ENCODE measurements around the gene UBE2C. TPM values are rescaled to one million over a fixed set of nuclear protein-coding genes. Genes with fewer than 3 reads are reported as not detected.
"Not testable (repeated sequence)": the region's sequence is repeated elsewhere in the genome, so short reads cannot be mapped to it uniquely, and the experiment has no call there.

Gene UBE2C
- total RNA-seq, 1 donor from 2014 or later, result 1.1 TPM

DNA sequence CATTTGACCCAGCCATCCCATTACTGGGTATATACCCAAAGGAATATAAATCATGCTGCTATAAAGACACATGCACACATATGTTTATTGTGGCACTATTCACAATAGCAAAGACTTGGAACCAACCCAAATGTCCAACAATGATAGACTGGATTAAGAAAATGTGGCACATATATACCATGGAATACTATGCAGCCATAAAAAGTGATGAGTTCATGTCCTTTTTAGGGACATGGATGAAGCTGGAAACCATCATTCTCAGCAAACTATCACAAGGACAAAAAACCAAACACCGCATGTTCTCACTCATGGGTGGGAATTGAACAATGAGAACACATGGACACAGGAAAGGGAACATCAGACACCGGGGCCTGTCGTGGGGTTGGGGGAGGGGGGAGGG, 14.5 kb upstream of the UBE2C start:
- not testable (repeated sequence) for DNase-seq (ENCODE audit: low spot score)

DNA sequence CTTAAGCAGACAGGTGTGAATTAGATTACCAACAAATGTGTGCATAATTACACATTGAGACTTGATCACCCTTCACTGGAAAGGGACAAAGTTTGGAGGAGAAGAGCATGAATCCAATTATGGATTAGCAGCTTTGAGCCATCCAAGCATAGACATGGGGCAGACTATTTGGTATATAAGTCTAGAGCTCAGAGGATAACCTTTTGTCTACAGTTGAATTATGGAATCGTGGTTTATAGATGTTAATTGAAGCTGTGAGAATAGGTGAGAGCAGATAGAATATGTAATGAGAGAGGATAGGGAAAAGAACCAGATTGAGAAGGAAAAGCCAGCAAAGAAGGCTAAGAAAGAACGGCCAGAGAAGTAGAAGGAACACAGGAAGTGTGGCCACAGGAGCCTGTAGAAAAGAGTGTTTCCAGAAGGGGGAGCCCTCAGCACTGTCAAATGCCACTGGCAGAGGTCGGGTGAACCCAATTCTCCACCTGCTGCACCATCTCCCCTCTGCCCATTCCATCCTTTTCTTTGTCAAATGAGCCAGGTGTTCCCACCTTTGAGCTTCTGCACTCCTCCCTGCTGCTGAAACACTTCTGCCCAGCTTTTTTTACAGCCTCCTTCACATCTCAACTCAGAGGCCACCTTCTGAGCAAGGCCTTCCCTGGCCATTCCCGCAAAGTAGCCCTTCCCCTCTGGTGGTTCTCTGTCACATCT, 13.4 kb upstream of the UBE2C start:
- no peak for DNase-seq (ENCODE audit: low spot score)

DNA sequence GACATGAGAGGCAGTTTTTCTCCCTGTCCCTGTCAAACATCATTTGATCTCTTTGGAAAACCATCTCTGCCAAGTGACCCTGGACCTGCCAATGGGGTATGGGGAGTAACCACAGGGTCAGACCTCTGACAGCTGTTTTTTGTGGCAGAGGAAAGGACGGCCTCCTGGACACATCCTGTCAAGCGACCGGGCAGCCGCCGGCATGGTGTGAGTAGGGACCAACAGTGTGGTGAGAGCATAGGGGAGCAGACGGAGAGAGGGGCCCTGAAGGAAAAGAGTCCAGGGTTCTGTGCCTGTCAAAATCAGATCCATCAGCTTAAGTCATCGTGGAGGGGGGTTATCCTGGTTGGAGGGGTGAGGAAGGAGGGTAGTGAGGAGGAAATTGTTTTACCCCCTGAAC, 10.6 kb upstream of the UBE2C start:
- no peak for DNase-seq (ENCODE audit: low spot score)

DNA sequence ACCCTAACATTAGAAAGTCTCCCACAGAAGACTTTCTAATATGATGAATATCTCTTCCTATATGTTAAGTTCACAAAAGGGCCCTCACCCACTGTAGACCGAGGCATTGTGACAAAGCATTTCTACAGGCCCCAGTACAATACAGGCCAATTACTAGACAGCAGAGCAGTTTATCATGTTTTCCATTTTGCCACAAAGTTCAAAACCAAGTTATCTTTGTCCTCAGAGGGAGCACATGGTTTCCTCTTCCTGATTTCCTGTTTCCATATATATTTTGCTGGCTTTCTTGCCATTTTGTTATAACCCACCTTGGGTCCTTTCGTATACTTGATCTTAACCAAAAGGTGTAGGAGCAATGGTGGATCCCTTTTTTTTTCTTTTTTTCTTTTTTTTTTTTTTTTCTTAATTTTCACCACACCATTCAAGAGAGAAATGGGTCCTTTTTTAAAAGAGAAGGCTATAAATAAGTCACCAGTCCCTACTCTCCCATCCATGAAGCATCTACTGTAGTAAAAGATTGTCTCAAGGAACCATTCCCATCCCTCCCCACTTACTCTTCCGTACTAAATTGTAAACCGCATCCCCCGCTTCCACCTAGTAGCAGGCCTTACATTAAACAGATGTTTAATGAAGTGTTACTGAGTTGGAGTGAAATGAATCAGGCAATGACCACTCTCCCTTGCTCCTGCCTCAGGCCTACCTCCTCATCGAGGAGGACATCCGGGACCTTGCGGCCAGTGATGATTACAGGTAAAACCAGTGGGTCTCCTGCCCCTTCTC, 2.1 kb upstream of the UBE2C start:
- DNase-seq (ENCODE audit: low spot score), result no peak

DNA sequence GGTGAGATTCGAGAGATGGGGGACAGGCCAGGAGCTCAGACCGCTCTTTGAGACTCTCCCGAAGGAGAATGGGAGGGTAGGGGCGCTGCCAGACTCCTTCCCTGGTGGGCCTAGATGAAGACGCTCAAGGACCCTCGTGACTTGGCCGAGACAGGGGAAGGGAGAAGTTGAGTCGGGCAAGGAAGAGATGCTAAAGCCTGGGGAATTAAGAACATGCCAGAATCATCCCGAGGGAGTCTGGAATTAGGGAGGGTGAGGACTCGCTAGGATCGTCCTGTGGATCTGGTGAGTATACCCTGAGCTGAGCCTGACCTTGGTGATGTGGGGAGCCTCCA, 529 bp downstream of the UBE2C start:
- no peak for DNase-seq (ENCODE audit: low spot score)

DNA sequence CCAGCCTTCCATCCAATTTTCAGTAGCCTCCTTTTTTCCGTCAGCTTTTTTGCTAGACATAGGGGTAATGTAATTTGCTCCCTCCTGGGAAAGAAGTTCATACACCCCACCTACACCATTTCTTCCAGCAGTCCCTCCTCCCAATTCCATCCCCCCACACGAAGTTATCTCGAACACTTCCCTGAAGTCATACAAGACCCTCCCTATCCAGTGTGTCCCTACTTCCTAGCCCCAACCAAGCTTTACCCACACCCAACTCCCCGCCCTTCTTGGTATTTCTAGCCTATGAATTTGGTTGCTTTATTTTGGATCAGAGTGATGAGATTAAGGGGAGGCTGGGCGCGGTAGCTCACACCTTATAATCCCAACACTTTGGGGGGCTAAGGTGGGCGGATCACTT, 1.0 kb downstream of the UBE2C start:
- no peak for DNase-seq (ENCODE audit: low spot score)

DNA sequence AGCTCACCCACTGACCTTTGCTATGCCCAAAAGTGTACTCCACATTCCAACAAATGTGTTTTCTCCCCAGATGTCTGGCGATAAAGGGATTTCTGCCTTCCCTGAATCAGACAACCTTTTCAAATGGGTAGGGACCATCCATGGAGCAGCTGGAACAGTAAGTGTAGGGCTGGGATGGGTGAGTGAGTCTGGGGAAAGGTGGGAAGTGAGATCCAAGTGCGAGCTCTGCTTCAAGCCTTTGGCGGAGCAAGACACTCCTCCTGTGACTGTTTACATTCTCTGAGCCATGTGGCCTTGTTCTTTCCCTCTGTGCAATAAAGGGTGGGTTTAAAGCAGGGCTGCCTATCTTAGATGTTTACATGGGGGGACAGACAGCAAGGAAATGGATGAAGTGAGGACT, 1.9 kb downstream of the UBE2C start:
- DNase-seq (ENCODE audit: low spot score), result no peak

DNA sequence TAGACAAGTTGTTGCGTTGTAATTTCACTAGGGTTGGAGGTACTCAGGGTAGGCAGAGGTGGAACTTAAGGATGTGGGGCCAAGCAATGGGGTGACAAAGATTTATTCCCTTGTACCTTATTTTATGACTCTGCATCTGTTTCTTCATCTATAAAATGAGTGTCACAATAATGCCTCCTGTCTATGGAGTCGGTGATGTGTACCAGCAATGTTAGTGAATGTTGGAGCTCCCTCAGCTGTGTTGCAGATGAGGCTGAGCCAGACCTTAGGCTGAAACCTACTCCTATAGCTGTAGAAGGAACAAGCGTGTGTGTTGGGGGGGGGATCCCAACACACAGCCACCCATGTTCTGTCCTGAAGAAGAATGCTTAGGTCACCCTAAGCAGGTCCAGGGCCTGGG, 4.5 kb downstream of the UBE2C start:
- no peak for DNase-seq (ENCODE audit: low spot score)

DNA sequence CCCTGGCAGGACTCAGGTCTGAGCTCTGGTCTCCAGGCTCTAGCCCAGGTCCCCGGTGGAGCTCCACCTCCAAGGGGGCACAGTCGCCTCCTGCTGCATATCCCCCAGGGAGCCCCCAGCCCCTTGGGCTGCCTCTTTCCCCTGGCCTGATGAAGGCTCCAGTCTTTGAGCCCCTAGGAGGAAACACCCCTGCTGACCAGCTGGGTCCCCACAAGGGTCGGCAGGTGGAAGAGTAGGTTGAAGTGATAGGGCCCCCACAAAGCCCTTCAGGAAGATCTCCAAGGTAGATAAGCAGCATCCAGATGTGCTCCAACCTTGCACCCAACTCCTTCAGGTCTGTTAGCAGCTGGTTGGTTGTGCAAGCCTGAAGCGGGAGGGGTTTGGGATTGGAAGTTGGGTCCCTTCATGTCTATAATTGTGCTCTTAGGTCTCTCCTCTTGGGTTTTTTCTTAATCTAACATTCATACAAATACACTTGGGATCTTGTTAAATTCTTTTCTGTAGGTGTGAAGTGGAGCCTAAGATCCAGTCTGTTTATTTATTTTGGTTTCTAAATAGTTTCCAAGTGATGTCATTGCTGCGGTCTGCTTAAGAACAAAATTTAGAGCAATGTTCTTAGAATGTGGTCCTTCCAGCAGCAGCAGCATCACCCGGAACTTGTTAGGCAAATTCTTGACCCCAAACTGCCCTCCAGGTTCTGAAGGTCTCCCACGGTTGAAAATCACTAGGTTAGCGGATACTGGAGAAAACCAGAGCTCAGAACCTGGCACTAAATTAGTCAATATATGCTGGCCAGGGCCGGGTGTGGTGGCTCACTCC, 5.1 kb downstream of the UBE2C start:
- no peak for DNase-seq (ENCODE audit: low spot score)

DNA sequence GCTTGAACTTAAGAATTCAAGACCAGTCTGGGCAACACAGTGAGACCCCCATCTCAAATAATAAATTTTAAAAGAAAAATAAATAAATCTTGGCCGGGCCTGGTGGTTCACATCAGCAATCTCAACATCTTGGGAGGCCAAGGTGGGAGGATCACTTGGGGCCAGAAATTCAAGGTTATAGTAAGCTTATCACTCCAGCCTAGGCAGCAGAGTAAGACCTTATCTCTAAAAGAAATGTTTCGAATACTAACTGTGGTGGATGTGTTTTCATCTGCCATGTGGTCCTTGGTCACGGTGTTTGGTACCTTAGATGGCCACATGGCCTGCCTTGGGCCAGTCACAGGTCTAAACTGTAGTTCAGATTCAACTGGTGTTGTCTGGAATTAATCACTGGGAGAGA, 5.8 kb downstream of the UBE2C start:
- DNase-seq (ENCODE audit: low spot score), result no peak

DNA sequence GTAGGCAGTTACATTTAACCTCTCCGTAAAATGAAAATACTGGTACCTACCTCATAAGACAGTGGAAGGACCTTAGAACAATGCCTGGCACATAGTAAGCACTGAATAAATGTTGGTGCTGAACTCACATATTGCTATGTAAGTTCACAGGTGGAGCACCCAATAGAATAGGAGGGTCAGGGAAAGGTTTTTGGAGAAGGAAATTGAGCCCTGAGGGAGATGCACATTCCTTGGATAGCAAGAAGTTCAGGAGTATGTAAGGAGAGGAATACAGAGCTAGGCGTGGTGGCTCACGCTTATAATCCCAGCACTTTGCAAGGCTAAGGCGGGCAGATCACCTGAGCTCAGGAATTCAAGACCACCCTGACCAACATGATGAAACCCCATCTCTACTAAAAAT, 7.0 kb downstream of the UBE2C start:
- no peak for DNase-seq (ENCODE audit: low spot score)

DNA sequence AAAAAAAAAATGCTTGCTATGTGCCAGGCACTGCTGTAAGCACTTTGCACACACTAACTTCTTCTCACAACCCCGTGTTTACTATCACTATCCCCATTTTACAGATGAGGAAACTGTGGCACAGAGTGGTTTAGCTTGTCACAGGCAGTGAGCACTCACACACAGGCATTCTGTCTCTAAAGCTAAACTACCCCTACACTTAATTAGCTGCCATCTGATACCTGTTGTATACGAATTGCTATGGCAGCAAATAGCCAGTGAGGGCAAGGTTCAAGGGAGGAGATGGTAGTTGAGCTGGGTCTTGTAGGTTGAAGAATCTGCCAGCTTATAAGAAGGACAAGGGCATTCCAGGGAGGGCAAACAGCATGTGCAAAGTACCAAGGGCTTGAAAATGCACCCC, 9.5 kb downstream of the UBE2C start:
- no peak for DNase-seq (ENCODE audit: low spot score)

DNA sequence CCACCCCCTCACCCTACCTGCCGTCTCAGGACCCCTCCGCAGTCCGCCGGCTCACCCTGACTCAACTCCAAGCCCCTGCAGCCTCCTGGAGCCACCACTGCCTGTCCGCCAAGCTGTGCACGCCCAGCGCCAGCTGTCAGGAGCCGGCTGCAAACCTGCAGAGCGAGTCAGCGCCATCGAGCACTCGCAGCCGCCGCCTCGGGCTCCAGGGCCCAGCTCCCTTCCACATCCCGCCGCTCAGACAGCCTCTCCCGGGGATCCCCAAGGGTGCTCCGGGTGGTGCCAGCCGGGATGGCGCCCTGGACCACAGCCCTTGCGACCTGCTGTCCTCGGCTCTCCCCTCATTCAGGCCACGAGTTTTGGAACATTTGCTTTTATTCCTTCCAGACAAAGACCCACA, 10.4 kb downstream of the UBE2C start:
- DNase-seq (ENCODE audit: low spot score), result no peak

DNA sequence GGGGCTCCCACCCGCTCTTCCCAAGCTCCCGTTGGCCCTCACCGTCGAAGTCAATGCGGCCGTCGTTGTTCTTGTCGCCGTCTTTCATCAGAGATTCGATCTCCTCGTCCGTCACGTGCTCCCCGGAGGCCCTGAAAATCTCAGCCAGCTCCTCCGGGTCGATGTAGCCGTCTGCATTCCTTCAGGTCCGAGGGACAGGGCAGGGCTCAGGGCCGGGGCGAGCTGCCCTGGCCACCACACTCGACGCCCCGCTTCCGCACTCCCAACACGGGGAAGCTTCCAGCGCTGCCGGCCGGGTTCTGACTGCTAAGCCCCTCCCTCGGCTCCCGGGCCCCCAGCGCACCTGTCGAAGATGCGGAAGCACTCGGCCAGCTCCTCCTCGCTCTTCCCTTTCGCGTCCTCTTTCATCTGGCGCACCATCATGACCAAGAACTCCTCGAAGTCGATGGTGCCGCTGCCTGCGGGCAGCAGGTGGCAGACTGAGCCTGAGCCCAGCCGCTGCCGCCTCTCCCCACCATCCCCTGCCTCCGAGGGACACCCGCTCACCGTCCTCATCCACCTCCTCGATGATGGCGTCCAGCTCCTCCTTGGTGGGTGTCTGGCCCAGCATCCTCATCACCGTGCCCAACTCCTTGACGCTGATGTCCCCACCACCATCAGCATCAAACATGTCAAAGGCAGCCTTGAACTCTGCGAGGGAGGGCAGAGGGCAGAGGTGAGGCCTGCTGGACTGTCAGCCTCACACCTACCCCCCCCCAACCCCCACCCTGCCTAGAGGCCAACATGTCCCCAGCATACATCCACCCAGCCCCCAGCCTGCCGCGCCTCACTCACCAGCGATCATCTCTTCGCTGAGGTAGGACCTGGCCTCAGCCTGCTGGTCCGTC, 11.7 kb downstream of the UBE2C start:
- no peak for DNase-seq (ENCODE audit: low spot score)

DNA sequence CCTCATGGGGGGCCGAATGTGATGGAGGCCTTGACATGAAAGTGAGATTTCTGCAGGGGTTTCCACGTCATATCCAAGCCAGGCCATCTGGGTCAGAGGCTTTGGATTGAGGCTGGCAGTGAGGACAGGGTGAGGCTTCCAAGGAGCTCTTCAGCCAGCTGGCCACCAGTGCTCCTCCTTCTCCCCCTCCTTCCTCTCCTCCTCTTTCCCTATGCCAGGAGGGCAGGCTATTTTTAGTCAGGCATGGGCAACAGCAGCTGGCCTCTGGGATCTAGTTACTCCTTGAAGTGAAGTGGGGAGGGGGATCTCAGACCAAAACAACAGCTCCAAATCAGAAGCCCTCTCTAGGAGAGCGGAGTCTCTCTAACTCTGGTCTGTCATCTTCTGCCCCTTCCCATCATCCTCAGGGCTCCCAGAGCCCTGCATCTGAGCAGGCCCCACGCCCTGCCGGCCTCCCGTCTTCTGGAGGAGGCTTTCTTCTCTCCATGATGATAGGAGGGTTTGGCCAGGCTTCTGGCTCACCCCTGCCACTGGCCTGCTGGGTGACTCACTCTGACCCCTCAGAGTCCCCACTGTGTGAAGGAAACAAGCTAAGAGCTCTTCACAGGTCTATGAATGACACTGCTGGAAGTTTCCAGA, 14.1 kb downstream of the UBE2C start:
- DNase-seq (ENCODE audit: low spot score), result no peak

DNA sequence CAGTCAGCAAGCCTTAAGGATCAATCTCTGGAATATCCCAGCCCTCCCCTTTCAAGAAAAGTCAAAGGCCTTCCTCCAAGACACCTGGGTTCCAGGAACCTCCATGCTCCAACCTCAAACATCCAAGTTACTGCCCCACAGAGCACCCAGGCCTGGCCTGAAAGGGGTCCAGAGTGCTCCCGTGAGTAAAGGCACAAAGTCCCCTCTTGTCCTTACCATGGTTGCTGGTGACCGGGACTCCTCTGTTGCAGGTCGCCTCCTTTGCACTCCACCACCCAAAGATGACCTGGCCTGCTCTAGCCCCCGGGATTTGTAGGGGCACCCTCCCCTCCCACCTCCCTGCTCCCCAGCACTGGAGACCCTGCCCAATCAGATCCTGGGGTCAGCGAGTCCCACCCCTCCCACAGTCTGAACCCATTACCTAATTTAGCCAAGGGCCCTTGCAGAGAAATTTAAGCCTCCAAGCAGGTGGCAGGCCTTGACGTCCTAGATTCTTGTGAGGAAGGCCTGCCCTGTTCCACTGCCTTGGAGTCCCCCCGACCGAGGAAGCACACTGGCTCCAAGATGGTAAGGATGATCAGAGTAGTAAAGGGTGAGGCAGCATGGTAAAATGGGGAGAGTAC, 14.7 kb downstream of the UBE2C start, which contains the start of gene TNNC2:
Gene TNNC2 (minus strand): TSS at position 283 of the 623 bp plus-strand sequence. CDS start 64 bp downstream, at position 219.
- no peak for DNase-seq (ENCODE audit: low spot score)

DNA sequence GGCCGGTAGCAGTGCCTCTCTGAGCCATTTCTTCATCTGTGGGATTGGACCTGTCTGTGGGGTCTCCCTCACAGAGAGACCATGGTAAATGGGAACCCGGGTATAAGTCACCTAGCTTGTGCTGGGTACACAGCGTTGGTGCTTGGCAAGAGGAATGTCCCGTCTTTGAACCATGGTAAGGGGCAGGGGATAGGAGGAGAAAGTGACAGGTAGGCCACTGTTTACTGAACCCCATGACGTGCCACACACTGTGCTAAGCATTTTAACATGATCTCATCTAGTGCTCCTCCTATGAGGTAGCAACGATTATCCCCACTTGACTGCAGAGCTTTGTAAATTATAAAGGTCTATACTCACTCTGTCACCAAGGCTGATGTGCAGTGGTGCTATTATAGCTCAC, 15.3 kb downstream of the UBE2C start:
- DNase-seq (ENCODE audit: low spot score), result no peak

DNA sequence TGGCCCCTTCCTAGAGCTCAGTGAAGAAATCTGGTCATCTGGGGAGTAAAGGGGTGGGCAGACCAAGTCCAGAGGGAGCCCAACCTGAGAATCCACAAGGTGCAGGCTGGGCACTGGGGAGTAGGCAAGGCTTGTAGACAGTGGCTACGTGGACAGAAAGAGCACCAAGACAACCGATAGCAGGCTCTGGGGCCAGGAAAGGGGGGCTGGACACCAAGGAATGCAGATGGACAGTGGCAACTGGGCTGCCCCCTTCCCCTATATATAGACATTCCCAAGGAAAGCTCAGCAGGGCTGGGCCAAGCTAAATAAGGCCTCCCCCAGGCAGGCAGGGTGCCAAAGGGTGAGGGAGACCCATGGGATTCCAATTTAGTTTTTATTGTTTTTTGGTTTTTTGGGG, 16.1 kb downstream of the UBE2C start:
- no peak for DNase-seq (ENCODE audit: low spot score)

DNA sequence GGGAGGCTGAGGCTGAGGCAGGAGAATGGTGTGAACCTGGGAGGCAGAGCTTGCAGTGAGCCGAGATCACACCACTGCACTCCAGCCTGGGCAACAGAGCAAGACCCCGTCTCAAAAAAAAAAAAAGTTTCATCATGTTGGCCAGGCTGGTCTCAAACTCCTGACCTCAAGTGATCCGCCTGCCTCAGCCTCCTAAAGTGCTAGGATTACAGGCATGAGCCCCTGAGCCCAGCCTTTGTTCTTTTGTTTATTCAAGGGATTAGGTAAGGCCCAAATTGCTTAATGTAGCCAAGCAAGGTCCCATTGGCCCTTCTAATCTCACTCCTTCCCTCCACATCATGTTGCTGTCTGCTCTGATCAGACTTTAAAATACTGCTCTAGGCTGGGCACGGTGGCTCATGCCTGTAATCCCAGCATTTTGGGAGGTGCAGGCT, 17.2 kb downstream of the UBE2C start:
- not testable (repeated sequence) for DNase-seq (ENCODE audit: low spot score)

DNA sequence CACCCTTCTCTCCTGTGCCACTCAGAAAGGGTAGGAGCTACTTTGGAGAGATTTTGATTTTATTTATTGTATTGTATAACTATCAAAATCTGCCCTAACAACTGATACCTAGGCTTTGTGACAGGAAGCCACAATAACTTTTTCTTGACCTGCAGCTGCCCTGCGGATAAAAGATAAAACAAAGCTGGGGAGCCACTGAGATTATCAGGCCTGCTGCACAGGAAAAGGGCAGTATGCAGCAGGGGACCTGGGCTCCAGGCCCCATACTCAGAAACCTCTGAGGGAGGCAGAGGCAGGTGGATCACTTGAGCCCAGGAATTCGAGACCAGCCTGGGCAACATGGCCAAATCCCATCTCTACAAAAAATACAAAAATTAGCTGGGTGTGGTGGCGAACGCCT, 20.2 kb downstream of the UBE2C start:
- no peak for DNase-seq (ENCODE audit: low spot score)
